Eye (tissue), 1 donor: ENCODE measurements around the gene VPS52.

ENCODE experiments used
- DNase-seq: peaks from one replicate; pipeline ENCODE4 v3.0.0-alpha.2; 2015

Gene VPS52

GRCh38 chr6:33208091-33208967 lies 63.3 kb downstream of the VPS52 start, which contains the start of gene RING1:
RING1 (plus strand) TSS chr6:33208500; CDS start chr6:33208823, 323 bp downstream.
- DNase-seq, result peak; percentile 94

GRCh38 chr6:33207552-33208090 lies 64.1 kb downstream of the VPS52 start:
- peak; percentile 80 for DNase-seq

- DNase-seq, result peak; percentile 83
Measured at GRCh38 chr6:33206864-33207551, 64.7 kb downstream of the VPS52 start.

GRCh38 chr6:33206027-33206863 lies 65.4 kb downstream of the VPS52 start:
- DNase-seq, result no peak

GRCh38 chr6:33205191-33206026 lies 66.3 kb downstream of the VPS52 start:
- DNase-seq, result peak; percentile 54

GRCh38 chr6:33204415-33205190 lies 67.1 kb downstream of the VPS52 start, which contains the start of gene HSD17B8:
HSD17B8 (plus strand) TSS chr6:33204655; CDS start chr6:33204669, 14 bp downstream.
- peak; percentile 97 for DNase-seq

GRCh38 chr6:33204165-33204414 lies 67.6 kb downstream of the VPS52 start:
- no peak for DNase-seq

- no peak for DNase-seq
Measured at GRCh38 chr6:33203443-33204164, 68.1 kb downstream of the VPS52 start.

GRCh38 chr6:33202799-33203198 lies 68.9 kb downstream of the VPS52 start:
- DNase-seq, result no peak

- no peak for DNase-seq
Measured at GRCh38 chr6:33201935-33202334, 69.7 kb downstream of the VPS52 start.

- DNase-seq, result no peak
Measured at GRCh38 chr6:33201147-33201545, 70.5 kb downstream of the VPS52 start.
